SK-N-SH (cell line): ENCODE results near the gene RNF157.

Source experiments
- CHD2 ChIP-seq: fragments of 150-350 bp; IDR thresholded peaks from 2 replicates; pipeline ENCODE4 v1.6.1; 2018; ENCODE audit warnings: low read length; ENCODE audit not compliant: partially characterized antibody
- CTCF ChIP-seq: fragments of 200-600 bp; sonication (generic); IDR thresholded peaks from 2 replicates; pipeline ENCODE4 v1.6.1; 2017; ENCODE audit warnings: antibody characterized with exemption, mild to moderate bottlenecking, moderate library complexity
- ELF1 ChIP-seq: IDR thresholded peaks from 2 replicates; pipeline ENCODE4 v1.4.0; 2012
- EP300 ChIP-seq, 2 experiments: IDR thresholded peaks; 2 replicates each; pipeline versions ENCODE4 v1.4.0 to v1.6.1; 2012; ENCODE audit warnings: borderline replicate concordance in 1 of 2, low read depth in 1 of 2, low read length in 1 of 2
- FOXM1 ChIP-seq: IDR thresholded peaks from 2 replicates; pipeline ENCODE4 v1.4.0; 2012; ENCODE audit warnings: low read depth, mild to moderate bottlenecking
- GATA2 ChIP-seq: sonication (generic); formaldehyde crosslinking; IDR thresholded peaks from 2 replicates; pipeline ENCODE4 v1.5.0; 2020; ENCODE audit warnings: mild to moderate bottlenecking, missing genetic modification reagents
- MAX ChIP-seq: IDR thresholded peaks from 2 replicates; pipeline ENCODE4 v1.4.0; 2012; ENCODE audit warnings: low read depth
- NRF1 ChIP-seq: IDR thresholded peaks from 2 replicates; pipeline ENCODE4 v1.6.1; 2012; ENCODE audit warnings: low read depth, mild to moderate bottlenecking, low read length
- RAD21 ChIP-seq: IDR thresholded peaks from 2 replicates; pipeline ENCODE4 v1.6.1; 2012; ENCODE audit warnings: mild to moderate bottlenecking, low read length
- RCOR1 ChIP-seq: fragments of 150-350 bp; IDR thresholded peaks from 2 replicates; pipeline ENCODE4 v1.6.1; 2017; ENCODE audit warnings: antibody characterized with exemption, low read length
- REST ChIP-seq: IDR thresholded peaks from 2 replicates; pipeline ENCODE4 v1.6.1; 2012; ENCODE audit warnings: mild to moderate bottlenecking, low read depth, low read length, moderate library complexity
- SIN3A ChIP-seq: IDR thresholded peaks from 2 replicates; pipeline ENCODE4 v1.6.1; 2012; ENCODE audit warnings: low read depth, mild to moderate bottlenecking, low read length, moderate library complexity, borderline replicate concordance
- SMC3 ChIP-seq: IDR thresholded peaks from 2 replicates; pipeline ENCODE4 v1.6.1; 2012; ENCODE audit warnings: low read depth, low read length, improper control_type of control experiment

- TF ChIP-seq CTCF: no peak
- TF ChIP-seq RCOR1: no peak
- TF ChIP-seq MAX: no peak
- TF ChIP-seq SMC3: no peak
- no peak for TF ChIP-seq ELF1
- TF ChIP-seq NRF1: no peak
- TF ChIP-seq EP300 (IDR thresholded peaks at IDR 0.05; ENCODE audit: borderline replicate concordance in 1 of 2, low read depth in 1 of 2, low read length in 1 of 2): no peak
- no peak for TF ChIP-seq RAD21
- no peak for TF ChIP-seq SIN3A
- TF ChIP-seq FOXM1: no peak
- TF ChIP-seq REST: no peak
- no peak for TF ChIP-seq CHD2
- TF ChIP-seq GATA2: no peak
Observed at GRCh38 chr17:76207275-76208059, 32.8 kb downstream of the RNF157 start.
